ENCODE data around the gene OR2Z1.

OR2Z1 gene

GRCh38 chr19:8721334-8721733, at the start of gene OR2Z1:
OR2Z1 (plus strand) TSS chr19:8721634; CDS start chr19:8731029, 9,395 bp downstream.
- TF ChIP-seq, protein P1, sequence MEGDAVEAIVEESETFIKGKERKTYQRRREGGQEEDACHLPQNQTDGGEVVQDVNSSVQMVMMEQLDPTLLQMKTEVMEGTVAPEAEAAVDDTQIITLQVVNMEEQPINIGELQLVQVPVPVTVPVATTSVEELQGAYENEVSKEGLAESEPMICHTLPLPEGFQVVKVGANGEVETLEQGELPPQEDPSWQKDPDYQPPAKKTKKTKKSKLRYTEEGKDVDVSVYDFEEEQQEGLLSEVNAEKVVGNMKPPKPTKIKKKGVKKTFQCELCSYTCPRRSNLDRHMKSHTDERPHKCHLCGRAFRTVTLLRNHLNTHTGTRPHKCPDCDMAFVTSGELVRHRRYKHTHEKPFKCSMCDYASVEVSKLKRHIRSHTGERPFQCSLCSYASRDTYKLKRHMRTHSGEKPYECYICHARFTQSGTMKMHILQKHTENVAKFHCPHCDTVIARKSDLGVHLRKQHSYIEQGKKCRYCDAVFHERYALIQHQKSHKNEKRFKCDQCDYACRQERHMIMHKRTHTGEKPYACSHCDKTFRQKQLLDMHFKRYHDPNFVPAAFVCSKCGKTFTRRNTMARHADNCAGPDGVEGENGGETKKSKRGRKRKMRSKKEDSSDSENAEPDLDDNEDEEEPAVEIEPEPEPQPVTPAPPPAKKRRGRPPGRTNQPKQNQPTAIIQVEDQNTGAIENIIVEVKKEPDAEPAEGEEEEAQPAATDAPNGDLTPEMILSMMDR (conservative IDR thresholded peaks at IDR 0.05), result no peak
- no peak within 1 kb of the TSS for H3K27ac ChIP-seq

DNA sequence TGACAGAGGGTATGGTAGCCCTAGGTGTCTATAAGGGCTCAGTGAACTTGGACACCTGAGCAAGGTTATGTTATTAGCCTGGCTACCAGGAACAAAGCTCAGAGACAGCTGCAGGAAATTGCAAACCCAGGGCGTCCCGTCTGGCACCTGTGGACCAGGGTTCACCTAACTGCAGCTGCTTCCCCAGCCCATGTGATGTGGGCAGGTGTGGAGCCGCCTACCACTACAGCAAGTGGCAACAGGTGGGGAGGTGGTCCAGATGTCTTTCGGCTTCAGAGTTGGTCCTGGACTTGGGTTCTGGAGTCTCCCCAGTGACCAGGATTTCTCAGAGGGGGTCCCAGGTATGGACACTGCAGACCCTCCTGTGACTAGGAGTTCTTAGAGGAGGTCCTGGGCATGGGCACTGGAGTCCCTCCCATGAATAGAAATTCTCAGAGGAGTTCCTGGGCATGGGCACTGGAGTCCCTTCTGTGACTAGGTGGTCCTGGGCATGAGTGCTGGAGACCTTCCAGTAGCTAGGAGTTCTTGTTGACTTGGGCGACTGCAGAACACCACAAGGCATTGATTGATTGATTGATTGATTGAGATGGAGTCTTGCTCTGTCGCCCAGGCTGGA, 48.0 kb upstream of the OR2Z1 start:
- TF ChIP-seq, protein P1 (conservative IDR thresholded peaks at IDR 0.05), result no peak
- no peak overlapping the region for H3K27ac ChIP-seq

DNA sequence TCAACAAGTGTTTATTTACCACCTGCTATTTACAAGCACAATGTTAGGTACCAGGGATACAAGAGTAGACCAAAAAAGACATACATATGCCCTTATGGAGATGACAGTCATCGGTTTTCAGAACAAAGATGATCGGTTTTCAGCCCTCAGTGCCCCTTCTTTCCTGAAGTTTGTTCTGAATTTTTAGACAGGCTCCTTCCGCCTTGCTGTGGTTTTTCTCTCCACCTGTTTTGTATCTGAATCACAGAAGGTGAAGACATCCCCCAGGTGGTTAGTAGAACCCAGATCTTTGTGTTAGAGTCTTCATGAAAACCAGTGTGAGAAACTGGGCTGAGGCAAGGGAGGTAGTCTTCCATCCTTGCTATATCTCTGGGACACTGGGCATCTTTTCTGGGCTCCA, 46.4 kb upstream of the OR2Z1 start:
- no peak overlapping the region for H3K27ac ChIP-seq
- TF ChIP-seq, protein P1 (conservative IDR thresholded peaks at IDR 0.05), result no peak

DNA sequence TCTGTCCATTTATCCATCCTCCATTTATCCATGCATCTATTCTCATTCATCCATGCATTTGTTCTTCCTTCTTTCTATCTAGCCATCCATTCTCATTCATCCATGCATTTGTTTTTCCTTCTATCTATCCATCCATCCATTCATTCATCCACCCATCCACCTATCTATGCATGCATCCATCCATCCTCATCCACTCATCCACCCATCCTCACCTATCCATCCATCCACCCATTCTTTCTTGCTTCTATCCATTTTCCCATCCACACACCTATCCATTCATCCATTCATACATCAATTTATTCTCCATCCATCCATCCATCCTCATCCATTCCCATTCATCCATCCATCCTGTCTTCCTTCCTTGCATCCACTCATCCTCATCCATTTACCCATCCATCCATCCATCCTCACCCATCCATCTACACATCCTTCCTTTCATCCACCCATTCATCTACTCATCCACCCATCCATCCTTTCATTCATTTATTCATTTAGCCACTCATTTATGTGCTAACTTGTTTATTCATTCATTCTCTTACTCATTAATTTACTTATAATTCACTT, 43.1 kb upstream of the OR2Z1 start:
- TF ChIP-seq, protein P1 (conservative IDR thresholded peaks at IDR 0.05), result no peak
- H3K27ac ChIP-seq, result no peak overlapping the region

DNA sequence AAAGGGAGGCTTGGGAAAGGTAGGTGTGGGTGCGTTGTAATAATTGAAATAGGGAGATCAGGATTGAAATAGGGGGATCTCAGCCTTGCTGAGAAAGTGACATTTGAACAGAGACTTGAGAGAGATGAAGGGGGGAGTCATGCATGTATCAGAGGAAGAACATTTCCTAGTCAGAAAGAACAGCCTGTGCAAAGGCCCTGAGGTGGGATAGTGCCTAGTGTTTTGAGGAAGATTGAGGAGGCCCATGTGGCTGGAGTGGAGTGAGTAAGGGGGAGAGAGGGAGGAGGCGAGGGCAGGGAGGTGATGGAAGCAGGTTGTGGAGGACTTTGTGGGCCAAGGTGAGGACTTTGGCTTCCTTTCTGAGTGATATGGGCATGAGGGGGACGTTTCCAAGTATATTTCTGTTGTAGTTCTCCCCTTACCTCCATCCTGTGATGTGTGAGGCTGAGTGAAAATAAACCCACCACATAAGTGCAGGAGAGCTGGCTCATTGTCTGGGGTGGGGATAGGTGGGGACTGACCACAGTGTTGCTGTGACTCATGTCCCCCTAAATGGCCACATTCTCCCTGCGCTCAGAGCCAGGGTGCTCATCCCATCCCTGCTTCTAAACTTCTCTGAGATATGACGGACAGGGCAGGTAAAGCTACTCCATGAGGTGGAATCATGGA, 40.6 kb upstream of the OR2Z1 start:
- no peak overlapping the region for H3K27ac ChIP-seq

DNA sequence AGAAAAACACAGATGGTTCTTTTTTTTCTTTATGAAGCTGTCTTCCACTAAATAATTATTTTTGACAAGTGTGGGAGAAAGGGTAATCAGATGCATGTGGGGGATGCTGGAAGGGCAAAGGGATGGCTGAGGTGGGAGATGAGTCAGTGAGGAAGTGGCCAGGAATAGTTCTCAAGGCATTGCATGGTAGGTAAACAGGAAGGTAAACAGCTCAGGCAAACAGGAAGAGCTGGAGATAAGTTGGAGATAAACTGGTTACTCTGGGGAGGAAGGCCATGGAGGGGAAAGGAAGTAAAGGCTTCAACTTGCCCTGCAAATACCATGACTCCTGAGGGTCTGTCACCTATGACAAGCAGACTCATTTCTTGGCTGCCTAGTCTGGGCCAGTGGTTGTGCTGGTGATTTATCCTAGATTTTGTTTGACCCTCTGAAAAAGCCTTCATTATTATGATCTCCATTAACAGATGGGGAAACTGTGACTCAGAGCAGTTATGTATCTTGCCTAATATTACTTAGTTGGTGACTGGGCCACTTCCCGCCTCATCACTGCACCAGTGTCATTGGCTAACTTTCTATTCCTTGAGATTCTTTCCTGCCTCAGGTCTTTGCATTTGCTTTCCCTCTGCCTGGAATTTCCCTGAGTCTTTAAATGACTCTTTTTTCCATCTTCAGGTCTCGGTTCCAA, 39.9 kb upstream of the OR2Z1 start:
- H3K27ac ChIP-seq, result no peak overlapping the region
- TF ChIP-seq, protein P1 (conservative IDR thresholded peaks at IDR 0.05), result no peak

More for the DNA sequence above, 40.6 kb upstream of the OR2Z1 start:
- TF ChIP-seq, protein P1 (conservative IDR thresholded peaks at IDR 0.05), result no peak

DNA sequence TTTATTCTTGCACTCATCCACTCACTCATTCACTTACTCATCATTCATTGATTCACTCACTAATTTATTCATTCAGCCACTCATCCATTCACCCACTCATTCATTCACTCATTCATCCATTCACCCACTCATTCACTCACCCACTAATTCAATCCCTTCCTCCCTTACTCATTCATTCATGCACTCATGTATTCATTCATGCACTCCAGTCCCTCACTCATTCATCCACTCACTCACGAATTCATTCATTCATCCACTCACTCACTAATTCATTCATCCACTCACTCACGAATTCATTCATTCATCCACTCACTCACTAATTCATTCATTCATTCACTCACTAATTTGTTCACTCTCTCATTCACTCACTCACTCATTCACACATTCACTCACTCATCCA, 39.0 kb upstream of the OR2Z1 start:
- TF ChIP-seq, protein P1 (conservative IDR thresholded peaks at IDR 0.05), result no peak
- H3K27ac ChIP-seq, result no peak overlapping the region

All from VCaP (cell line).